PC-9 (cell line): Measurements from ENCODE around the gene GYS2. TPM values are rescaled to one million over a fixed set of nuclear protein-coding genes. Genes with fewer than 3 reads are reported as not detected.

Experiments
- BruUV-seq: library from RNA; stranded (reverse); fragments of 400-500 nt; replicated peaks from 2 replicates; lab custom pipeline; 2021; lab: Mats Ljungman, UMichigan
- CTCF ChIA-PET: fragments of 300-600 bp; sonication (Branson Sonifier 250); formaldehyde crosslinking; loops from one replicate; lab custom pipeline; 2022; ENCODE audit warnings: antibody characterized with exemption; lab: Charles Lee
- POLR2A ChIA-PET: fragments of 300-600 bp; sonication (Branson Sonifier 250); formaldehyde crosslinking; loops from one replicate; lab custom pipeline; 2022; ENCODE audit warnings: antibody characterized with exemption; ENCODE audit not compliant: unreplicated experiment; lab: Charles Lee
- DNase-seq, 2 experiments: peaks; one replicate each; pipeline versions ENCODE4 v3.0.0 to v3.0.0-alpha.2; 2015 to 2022; ENCODE audit warnings: mixed read lengths in 1 of 2
- H2AFZ ChIP-seq: fragments of 200-600 bp; sonication (generic); 2 replicates; pipeline ENCODE4 v1.8.1; 2017; ENCODE audit warnings: antibody characterized with exemption
- H3F3A ChIP-seq: fragments of 200-600 bp; sonication (generic); 2 replicates; pipeline ENCODE4 v1.8.1; 2017; ENCODE audit warnings: antibody characterized with exemption, mild to moderate bottlenecking, low read depth; ENCODE audit not compliant: insufficient read depth
- H3K27ac ChIP-seq: fragments of 200-600 bp; sonication (generic); 2 replicates; pipeline ENCODE4 v1.6.1; 2016; ENCODE audit warnings: mixed run types
- H3K27me3 ChIP-seq: fragments of 200-600 bp; sonication (generic); 2 replicates; pipeline ENCODE4 v1.6.1; 2016; ENCODE audit warnings: low read depth, mixed run types; ENCODE audit not compliant: insufficient read depth
- H3K36me3 ChIP-seq: fragments of 200-600 bp; sonication (generic); 2 replicates; pipeline ENCODE4 v1.6.1; 2016; ENCODE audit warnings: low read depth, mixed run types
- H3K4me1 ChIP-seq: fragments of 200-600 bp; sonication (generic); replicated peaks from 2 replicates; pipeline ENCODE4 v1.6.1; 2016; ENCODE audit warnings: mixed run types; ENCODE audit not compliant: insufficient read depth
- H3K4me2 ChIP-seq: fragments of 200-600 bp; sonication (generic); 2 replicates; pipeline ENCODE4 v1.6.1; 2017; ENCODE audit warnings: mixed run types
- H3K4me3 ChIP-seq: fragments of 200-600 bp; sonication (generic); 2 replicates; pipeline ENCODE4 v1.6.1; 2016; ENCODE audit warnings: mixed run types
- H3K79me2 ChIP-seq: fragments of 200-600 bp; sonication (generic); 2 replicates; pipeline ENCODE4 v1.6.1; 2017; ENCODE audit warnings: low read depth, mixed run types
- H3K9me2 ChIP-seq: fragments of 200-600 bp; sonication (generic); 2 replicates; pipeline ENCODE4 v1.8.1; 2017; ENCODE audit warnings: mild to moderate bottlenecking; ENCODE audit not compliant: insufficient read depth
- H3K9me3 ChIP-seq: fragments of 200-600 bp; sonication (generic); 2 replicates; pipeline ENCODE4 v1.8.1; 2016; ENCODE audit warnings: low read depth; ENCODE audit not compliant: insufficient read depth
- H4K20me1 ChIP-seq: fragments of 200-600 bp; sonication (generic); 2 replicates; pipeline ENCODE4 v1.8.1; 2017; ENCODE audit not compliant: insufficient read depth
- CTCF ChIP-seq: fragments of 200-600 bp; sonication (generic); conservative IDR thresholded peaks from 2 replicates; pipeline ENCODE4 v1.6.1; 2017; ENCODE audit warnings: mixed run types, antibody characterized with exemption, mild to moderate bottlenecking, moderate library complexity
- EZH2 ChIP-seq: fragments of 200-600 bp; sonication (generic); IDR thresholded peaks from 2 replicates; pipeline ENCODE4 v1.8.0; 2017; ENCODE audit warnings: antibody characterized with exemption, low read depth
- intact Hi-C: fragments of 100-400 bp; cut with micrococcal nuclease; formaldehyde crosslinking; loops from one replicate; pipeline ENCODE4 v1.10.0; 2022; ENCODE audit not compliant: unreplicated experiment
- total RNA-seq: library from RNA; stranded (reverse); gene quantifications from 2 replicates; pipeline ENCODE4 v1.2.3, GENCODE V29; 2021

The GYS2 gene
- total RNA-seq, 1 experiment from 2014 or later, result not detected

DNA sequence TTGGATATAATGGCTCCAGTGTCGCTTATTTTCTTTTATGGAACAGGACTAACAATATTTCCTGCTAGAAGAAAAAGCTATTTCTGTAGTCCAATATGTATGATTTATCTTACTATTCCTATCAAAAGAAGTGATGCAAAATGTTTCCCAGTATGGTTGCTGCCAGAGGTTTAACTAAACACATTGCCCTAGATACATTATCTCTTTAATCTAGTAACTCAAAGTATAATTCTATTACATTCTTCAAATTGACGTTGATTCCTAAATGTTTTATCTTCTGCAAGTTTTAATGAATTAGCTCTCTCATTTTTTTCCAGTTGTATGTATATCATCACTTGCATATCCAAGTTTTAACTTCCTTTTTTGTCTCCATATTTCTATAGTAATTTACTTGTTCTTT lies 28.2 kb downstream of the GYS2 start:
- Histone ChIP-seq H3F3A (no peaks in the 10 kb centered on the region), H3K9me2 (no peaks in the 10 kb centered on the region), H2AFZ (no peak overlapping the region), H3K36me3 (no peaks in the 10 kb centered on the region), H3K4me3 (no peak overlapping the region), H3K4me1 (no peaks in the 10 kb centered on the region), H3K27me3 (peaks cover 3% of the 10 kb centered on the region; the same call in 1 of the 2 replicates), H3K27ac (no peak overlapping the region), H3K4me2 (no peak overlapping the region), H4K20me1 (no peaks in the 10 kb centered on the region), H3K9me3 (no peaks in the 10 kb centered on the region), H3K79me2 (no peaks in the 10 kb centered on the region)
- ChIA-PET POLR2A (interaction anchor here (0.5 kb wide), 1 partner anchor 1354 kb away, joined by 3 read pairs; no protein-coding TSS in a partner anchor), CTCF (no interaction called here)
- intact Hi-C loops, result no loop called here
- no peak for TF ChIP-seq CTCF
- TF ChIP-seq EZH2, result no peak
- BruUV-seq, result no TSS peak
- no peak for DNase-seq

DNA sequence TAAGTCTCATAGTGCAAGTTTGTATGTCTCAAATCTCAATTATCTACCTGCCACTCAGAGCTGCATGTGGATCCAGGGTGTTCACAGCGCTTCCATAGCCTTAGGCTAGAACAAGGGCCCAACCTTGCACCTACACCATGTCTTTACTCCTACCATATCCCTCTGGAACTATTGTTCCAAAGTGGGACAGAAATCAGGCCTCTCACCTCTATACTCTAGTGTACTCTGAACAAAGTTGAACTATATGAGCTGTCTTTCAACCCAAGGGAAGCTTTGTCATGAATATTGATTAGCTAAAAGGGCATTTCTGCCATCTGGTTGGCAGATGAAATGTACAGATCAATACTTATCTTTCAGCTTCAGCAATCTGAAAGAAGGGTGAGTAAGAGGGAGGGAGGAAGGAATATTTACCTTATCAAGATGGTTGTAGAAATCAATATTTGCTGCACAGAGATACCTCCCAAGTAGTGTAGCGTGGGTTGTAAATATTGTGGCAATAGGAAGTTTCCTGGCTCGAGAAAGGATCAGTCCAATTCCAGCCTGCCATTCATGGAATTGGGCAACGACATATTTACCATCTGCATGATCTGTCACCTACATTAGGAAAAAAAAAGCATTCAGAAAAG lies 30.8 kb downstream of the GYS2 start:
- H3K4me3 ChIP-seq, result no peak overlapping the region
- TF ChIP-seq CTCF (no peak), EZH2 (no peak)
- DNase-seq, result no peak
- H3K27ac ChIP-seq, result no peak overlapping the region
- no peak overlapping the region for H3K4me2 ChIP-seq
- no peaks in the 10 kb centered on the region for H3K9me3 ChIP-seq
- CTCF ChIA-PET, result no interaction called here
- peaks cover 3% of the 10 kb centered on the region; the same call in 1 of the 2 replicates for H3K27me3 ChIP-seq
- no peak overlapping the region for H2AFZ ChIP-seq
- no peaks in the 10 kb centered on the region for H3K36me3 ChIP-seq
- no peaks in the 10 kb centered on the region for H4K20me1 ChIP-seq
- intact Hi-C loops, result no loop called here
- POLR2A ChIA-PET, result no interaction called here
- no peaks in the 10 kb centered on the region for H3K9me2 ChIP-seq
- no peaks in the 10 kb centered on the region for H3K79me2 ChIP-seq
- no peaks in the 10 kb centered on the region for H3K4me1 ChIP-seq
- no peaks in the 10 kb centered on the region for H3F3A ChIP-seq
- no TSS peak for BruUV-seq

- Histone ChIP-seq H3K9me3 (peaks cover 4% of the 10 kb centered on the region; the same call in 1 of the 2 replicates), H3K79me2 (no peaks in the 10 kb centered on the region), H3K36me3 (no peaks in the 10 kb centered on the region), H3K27me3 (peaks cover 3% of the 10 kb centered on the region; the same call in 1 of the 2 replicates), H3K9me2 (no peaks in the 10 kb centered on the region), H3F3A (no peaks in the 10 kb centered on the region), H3K4me3 (no peak overlapping the region), H2AFZ (no peak overlapping the region), H3K27ac (no peak overlapping the region), H4K20me1 (no peaks in the 10 kb centered on the region), H3K4me2 (no peak overlapping the region), H3K4me1 (no peaks in the 10 kb centered on the region)
- BruUV-seq, result no TSS peak
- intact Hi-C loops, result no loop called here
- CTCF ChIA-PET, result no interaction called here
- TF ChIP-seq EZH2, result no peak
- no peak for TF ChIP-seq CTCF
- POLR2A ChIA-PET, result no interaction called here
- DNase-seq, result no peak
Observed at GRCh38 chr12:21571046-21571445, 33.6 kb downstream of the GYS2 start.
